GM20000 (cell line): ENCODE measurements around the gene TGFB3.
"Not testable (repeated sequence)": the region's sequence is repeated elsewhere in the genome, so short reads cannot be mapped to it uniquely, and the experiment has no call there.

Source experiments
- DNase-seq: peaks from one replicate; pipeline ENCODE4 v3.0.0; 2012; ENCODE audit warnings: low spot score
- CTCF ChIP-seq: IDR thresholded peaks from 2 replicates; pipeline ENCODE4 v1.5.1; 2012; ENCODE audit warnings: mild to moderate bottlenecking, control low read depth; ENCODE audit errors: extremely low read depth, missing control alignments

The TGFB3 gene

GRCh38 chr14:75933712-75934296 lies 48.0 kb downstream of the TGFB3 start:
- TF ChIP-seq CTCF: no peak
- no peak for DNase-seq

GRCh38 chr14:75928690-75929181 lies 53.1 kb downstream of the TGFB3 start:
- DNase-seq: no peak
- no peak for TF ChIP-seq CTCF

- no peak for TF ChIP-seq CTCF
- no peak for DNase-seq
Observed at GRCh38 chr14:75927564-75928087, 54.2 kb downstream of the TGFB3 start.

- no peak for DNase-seq
- TF ChIP-seq CTCF: no peak
Observed at GRCh38 chr14:75926431-75927115, 55.2 kb downstream of the TGFB3 start.

- DNase-seq: not testable (repeated sequence)
Observed at GRCh38 chr14:75925141-75925840, 56.5 kb downstream of the TGFB3 start.

- not testable (repeated sequence) for DNase-seq
Observed at GRCh38 chr14:75920421-75920820, 61.4 kb downstream of the TGFB3 start.

GRCh38 chr14:75917946-75918335 lies 63.9 kb downstream of the TGFB3 start:
- no peak for DNase-seq
- no peak for TF ChIP-seq CTCF

- DNase-seq: no peak
- TF ChIP-seq CTCF: no peak
Observed at GRCh38 chr14:75917322-75917945, 64.4 kb downstream of the TGFB3 start.
